GM18861 (cell line): ENCODE data around the gene SLC1A3.

ENCODE experiments used
- ATAC-seq: cut with Tn5 transposase; IDR thresholded peaks from one replicate; pipeline ENCODE4 v1.9.1; 2021; ENCODE audit not compliant: unreplicated experiment

The SLC1A3 gene

DNA sequence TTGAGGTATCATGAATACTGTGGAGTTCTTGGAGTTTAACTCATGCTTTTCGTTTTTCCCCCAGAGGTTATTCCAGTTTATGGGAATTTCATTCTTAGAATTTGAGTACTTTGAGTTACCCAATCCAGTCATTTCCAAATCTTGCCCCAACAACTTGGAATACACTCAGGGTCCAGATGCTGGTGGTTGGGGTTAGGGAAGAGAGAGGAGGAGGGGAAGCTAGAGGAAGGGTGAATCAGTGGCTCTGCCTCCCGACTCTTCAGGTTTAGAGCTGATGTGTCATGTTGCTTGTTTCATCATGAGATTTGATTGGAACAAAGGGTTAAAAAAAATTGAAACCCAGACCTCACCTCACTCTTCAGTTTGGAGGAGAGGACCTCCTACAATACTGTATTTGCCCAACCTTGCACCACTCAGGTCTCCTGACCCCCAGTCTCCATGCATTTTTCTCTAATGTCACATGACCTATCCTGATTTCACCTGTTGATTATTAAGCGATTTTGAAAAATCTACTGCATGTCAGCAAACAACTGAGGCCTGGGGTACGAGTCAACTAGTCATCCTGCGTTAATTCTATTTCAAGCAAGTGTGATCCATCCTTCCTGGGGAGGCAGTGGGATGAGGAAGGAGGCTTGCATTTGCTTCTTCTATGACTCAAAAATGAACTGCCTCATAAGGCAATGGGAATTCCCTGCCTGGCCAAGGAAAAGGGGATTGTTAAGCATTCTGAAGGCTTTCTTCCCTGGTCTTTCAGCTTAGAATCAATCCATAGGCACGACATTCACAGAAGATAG, 6.2 kb upstream of the SLC1A3 start:
- ATAC-seq: no peak

DNA sequence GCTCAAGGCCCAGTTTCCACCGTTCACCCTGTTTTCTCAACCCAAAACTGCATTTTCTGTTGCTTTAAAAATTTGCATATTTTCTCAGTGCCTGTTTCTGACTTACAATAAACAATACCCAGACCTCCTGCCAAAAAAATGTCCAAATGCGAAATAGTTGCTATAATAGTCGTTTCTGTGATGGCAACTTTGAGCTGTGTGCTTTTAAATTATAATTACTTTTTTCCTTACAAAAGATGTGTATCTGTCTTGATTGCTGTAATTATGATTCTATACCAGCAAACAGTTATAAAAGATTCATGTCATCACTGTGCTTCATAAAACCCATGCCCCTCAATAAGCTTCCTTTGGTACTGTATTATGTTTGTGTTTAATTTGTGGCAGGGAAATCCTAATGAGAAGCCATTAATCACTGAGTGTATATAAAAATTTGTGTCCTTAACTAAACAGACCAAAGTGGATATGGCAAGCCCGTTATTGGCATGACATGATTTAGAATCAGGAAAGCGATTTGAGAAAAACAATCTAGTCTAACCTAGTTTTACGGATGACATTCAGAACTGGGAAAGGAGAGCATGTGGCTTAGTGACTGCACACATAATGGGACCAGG, 5.4 kb upstream of the SLC1A3 start:
- ATAC-seq: no peak

DNA sequence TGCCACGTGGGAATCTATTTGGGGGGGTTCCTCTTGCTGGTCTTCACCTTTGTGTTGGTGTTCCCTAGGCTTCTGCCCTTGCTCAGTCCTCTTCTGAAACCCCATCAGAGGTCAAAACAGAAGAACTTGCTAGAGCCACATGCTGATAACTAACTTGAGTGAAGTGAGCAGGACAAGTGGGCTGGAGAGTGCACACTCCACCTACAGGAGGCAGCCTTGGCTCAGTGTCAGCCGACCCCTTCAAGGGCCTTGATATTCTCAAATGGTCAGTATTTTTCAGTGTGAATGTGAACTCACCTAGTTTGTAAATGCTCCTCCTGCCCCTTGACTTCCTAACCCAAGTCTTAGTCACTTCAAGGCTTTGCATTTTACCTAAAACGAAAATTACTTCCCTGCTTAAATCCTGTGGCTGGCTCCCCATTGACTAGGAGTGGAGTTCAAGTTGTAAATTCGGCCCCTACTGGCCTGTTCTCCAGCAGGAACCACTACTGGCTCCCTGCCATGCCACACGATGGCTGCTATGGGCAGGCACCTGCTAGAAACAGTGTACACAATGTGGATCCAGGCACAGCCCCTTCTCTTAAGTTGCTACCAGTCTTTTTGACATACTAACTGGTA, 3.6 kb upstream of the SLC1A3 start:
- no peak for ATAC-seq

DNA sequence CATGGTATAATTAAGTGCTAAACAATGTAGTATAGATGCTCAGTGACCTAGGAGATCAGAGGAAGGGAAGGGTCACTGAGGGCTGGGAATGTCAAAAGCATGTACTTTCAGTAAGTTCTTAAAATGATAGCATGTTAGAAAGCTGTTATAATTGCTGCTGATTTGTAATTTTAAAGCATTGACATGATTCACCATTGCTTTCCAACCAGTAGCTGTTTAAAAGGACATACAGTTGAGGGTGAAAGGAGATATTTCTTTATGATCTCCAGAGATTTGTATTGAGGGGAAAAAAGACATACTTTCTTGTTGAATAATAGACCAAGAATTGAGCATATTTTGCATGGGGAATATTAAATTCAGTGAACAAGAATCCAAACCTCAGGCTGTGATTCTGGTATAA, 1.2 kb upstream of the SLC1A3 start:
- no peak for ATAC-seq

DNA sequence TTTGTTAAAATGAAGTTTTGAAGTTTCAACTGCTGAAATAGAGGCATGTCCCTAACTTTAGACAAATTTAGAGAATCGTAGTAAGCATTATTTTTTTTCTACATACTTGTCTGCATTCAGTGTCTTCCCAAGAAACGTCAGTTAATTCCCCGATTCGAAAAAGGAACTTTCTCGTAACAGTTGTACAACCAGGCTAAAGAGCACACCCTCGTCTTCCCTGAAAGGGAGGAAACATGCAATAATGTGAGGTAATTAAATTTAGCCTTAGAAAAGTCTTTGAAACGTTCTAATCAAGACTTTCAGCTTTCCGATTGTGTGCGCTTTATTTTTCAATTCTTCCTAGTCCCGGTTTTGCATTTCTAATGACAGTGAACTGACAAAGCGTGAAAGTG, 374 bp upstream of the SLC1A3 start:
- ATAC-seq: no peak

DNA sequence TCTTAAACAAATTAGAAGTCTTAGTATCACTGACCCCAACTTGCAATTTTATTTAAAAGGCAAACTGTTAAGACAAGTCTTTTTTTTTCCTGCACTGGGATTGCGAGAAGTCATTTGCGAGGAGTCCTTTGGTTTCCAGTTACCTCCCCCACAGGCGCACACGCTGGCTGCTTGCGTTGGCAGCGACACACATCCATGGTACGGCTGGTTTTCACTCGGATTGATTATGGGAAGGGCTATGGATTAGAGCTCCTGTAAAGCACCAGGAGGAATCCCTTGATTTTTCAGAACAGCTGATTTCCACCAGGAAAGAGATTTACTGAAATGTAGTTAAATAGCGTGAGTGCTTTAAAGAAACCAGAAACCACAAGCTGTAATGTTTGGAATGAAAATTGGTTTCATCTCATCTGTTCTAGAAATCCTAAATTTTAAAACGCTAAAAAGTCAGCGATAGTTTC, 737 bp downstream of the SLC1A3 start:
- ATAC-seq: no peak

DNA sequence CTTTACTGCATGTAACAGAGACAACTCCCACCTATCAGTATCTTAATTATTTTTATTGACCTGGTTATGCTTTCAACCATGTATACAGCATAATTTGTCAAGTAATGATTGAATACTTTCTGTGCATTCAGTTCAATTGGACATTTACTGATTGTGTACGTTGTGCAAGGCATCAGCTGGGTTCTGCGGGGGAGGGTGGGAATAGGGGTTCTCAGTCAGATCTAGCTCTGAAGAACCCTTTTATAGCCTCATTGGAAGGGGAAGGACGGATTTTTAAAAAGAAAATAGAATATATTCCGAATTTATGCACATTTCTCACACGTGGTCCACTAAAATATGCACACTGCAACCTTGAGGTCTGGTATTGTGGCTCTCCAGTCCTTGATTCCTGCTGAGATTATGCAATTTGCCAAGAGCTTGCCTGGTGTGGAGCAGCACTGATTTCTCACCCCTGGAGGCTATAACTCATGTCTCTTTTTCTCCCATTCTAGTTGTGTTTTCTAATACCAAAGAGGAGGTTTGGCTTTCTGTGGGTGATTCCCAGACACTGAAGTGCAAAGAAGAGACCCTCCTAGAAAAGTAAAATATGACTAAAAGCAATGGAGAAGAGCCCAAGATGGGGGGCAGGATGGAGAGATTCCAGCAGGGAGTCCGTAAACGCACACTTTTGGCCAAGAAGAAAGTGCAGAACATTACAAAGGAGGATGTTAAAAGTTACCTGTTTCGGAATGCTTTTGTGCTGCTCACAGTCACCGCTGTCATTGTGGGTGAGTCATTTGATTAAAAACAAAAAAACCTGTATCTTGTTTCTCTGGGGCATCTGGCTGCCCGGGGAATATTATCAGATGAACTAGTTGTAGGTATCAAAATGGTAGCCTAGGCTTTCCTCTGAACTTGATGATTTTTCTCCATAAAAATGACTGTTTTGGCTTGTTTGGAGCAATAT, 1.7 kb downstream of the SLC1A3 start:
- ATAC-seq: no peak

DNA sequence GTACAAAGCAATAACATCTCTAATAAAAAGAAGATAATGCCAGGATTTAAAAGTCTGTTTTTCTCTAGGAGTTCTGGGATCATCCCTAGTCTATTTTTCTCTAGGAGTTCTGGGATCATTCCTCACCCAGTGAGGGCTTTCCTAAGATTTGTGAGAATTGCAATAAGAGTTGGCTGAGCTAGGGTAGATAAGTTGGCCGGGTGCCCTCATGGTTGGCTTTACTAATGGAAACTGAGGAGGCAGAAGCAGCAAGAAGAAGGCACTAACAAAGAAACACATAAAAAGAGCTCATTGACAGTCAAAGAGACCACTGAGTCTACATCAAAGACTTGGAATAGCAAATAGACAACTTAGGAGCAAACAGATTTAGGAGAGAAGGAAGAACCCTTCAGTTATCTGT, 4.2 kb downstream of the SLC1A3 start:
- ATAC-seq: no peak

DNA sequence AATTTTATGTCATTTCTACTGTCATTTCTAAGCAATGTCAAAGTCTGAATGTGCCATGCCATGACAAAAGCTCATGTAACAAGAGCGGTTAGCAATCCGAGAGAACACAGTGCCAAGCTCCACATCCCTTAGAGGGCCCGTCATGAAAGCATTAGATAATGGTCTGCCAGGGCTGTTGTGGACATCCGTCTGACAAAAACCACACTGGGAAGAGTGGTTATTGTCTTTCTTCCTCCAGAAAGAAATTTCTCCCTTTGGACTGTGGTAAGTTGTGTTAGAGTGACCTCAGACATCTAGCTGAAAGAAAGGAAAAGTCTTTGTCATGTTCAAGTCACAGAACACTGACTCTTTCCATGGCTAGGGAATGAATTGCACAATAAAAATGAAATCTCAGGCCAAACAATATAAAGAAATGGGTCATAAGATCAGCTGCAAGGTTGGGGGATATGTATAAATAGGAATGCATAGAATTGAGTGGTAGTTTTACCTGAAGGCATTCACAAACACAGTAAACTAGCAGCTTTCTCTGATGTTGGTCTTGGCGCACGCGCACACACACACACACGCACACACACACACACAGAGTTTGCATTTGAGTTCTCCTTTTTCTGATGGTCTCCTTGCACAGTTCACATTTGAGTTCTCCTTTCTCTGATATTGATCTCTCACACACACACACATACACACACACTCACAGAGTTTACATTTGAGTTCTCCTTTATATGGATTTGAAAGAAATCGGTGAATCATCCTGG, 5.3 kb downstream of the SLC1A3 start:
- no peak for ATAC-seq

DNA sequence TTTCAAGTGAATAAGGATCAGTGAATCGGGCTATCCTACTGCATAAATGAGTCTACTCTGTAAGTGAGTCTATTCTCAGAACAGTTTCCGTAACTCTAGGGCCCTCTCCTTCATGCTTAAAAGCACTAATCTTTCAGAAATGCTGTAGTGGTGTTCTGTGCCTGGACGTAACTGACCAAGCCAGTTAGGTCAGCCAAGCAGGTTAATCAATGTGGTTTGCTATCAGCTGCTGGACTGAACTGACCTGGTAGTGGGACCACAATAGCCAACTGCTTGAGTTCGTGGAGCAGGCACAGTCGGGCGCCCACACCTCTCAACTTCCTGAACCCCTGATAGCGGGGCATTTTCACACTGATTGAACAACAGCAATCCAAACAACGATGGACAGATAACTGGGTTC, 6.8 kb downstream of the SLC1A3 start:
- no peak for ATAC-seq

DNA sequence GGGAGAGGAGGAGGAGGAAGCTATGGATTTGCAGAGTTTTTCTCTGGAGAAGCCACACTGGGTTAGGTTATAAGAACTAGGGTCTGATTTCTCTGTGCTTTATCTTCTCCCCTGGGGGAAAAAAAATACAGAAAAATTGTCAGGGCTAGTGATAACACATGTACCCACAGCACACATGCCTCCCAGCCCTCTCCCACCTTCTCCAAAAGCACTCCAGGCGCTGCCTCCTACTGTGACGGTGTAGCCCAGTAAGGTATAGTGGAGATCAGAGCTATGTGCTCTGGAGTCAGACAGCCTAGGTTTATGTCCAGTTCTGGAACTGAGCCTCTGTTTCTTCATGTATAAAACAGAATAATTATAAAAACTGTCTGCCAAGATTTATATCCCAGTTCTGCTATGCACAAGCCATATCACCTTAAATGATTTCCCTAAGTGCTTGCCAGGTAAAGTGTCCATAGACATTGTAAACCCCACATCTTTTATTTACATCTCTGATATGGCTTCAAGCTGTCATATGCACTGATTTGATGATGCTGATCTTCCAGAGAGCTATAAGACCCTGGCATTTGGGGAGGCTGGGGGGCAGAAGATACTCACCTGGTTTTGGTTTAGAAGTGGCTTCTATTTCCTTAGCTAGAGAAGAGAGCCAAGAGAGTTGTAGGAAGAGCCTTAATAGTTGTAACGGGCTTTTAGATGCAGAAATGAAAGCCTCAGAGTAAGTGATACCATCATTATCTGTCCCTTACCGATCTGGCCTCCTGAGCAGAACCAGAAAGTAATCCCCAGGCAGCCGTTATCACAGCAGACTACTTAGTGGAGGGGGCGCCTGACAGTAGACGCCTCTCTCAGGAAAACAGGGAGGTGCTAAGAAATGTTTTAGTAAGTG, 7.6 kb downstream of the SLC1A3 start:
- no peak for ATAC-seq

DNA sequence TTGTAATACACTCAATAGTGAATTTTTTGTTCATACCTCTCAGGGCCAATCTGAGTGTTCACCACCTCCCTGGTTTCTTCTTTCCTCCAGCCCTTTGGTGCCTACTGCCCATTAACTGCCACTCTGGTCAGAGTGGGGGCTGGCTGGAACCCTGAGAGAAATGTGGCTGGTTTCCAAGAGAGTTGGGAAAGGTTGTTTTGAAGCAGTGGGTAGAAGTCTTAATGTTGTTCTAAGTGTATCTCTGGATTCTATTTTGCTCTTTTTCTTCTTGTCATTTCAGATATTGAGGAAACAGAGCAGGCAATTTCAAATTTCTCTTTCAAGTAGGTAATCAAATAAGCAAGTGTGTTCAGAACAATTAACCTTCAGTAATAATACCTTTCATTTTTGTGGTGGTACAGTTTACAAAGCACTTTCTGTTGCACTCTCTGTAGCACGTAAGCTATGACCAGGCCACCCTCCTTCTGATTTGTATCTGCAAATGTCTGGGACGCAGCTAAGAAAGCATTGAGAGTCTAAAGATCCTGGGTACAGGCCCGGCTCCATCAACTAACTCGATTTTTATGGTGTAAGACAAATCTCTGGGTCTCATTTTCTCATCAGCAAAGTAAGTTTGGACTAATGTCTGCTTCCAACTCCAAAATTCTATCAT, 8.4 kb downstream of the SLC1A3 start:
- no peak for ATAC-seq

DNA sequence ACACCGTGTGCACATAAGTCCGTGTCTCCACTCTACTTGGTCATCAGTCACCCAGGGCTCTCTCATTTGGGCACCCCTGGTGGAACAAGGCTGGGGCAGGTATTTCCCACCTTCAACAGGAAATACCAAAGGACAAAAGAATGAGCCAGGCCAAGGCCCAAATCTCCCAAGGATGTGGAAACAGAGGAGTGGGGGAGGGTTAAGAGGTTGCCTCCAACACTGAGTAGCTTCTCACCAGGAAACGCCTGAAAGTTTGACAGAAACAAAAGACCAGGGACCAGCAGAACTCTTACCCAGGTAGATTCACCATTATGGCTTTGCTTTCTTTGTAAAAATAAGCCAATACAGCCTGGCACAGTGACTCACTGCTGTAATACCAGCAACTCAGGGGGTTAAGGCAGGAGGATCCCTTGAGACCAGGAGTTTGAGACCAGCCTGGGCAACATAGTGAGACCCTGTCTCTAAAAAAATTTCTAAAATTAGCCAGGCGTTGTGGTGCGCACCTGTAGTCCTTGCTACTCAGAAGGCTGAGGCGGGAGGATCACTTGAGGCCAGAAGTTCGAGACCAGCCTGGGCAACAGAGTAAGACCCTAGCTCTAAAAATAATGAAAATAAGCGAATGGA, 12.7 kb downstream of the SLC1A3 start:
- ATAC-seq: no peak

DNA sequence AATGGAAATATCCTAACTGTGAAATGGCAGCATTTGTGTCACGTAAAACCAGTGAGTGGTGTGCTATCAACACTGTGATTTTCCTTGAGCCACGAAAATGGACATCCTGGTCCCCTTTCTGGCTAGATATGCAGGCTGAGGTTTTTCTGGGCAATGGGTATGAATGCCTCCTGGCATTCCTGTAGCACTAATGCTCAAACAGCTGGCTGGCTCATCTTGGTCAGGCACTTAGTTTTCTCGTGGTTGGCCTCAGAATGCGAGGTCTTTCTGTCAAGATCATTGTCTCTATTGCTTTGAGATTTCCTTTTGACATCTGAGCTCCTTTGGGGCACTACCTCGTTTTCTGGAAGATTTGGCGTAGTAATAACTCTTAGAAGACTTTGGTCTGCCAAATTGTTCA, 15.6 kb downstream of the SLC1A3 start:
- ATAC-seq: no peak

DNA sequence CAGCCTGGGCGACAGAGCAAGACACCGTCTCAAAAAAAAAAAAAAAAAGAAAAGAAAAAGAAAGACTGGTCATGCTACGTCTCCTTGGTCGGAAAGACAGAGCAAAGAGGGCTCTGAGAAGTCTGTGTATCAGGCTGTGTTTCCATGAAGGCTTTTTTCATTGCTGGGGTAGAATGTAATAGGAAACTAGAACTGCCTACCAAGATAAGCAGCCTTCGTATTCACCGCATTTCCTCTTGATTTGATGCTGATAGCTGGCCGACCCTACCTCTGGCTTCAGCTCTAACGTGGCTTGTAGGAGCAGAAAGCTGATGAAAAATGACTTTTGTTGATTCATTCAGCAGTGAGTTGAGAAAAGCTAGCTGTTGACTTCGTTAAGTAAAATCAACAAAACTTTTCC, 17.4 kb downstream of the SLC1A3 start:
- no peak for ATAC-seq

DNA sequence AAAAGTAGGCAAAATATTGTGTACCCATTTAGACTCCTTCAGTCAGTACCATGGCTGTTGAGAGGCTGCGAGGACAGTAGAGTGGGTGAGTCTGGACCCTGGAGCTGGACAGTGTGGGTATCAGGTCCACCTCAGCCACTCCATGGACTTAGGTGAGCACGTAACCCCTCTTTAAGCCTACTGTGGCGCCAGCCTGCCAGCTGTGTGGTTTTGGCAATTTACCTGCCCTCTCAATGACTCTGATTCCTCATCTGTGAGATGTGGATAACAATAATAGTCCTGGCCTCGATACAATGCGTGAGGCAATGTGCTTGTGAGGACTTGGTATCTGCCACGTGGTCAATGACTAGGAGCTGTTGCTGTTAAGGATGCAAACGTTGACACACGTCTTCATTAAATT, 17.9 kb downstream of the SLC1A3 start:
- no peak for ATAC-seq

DNA sequence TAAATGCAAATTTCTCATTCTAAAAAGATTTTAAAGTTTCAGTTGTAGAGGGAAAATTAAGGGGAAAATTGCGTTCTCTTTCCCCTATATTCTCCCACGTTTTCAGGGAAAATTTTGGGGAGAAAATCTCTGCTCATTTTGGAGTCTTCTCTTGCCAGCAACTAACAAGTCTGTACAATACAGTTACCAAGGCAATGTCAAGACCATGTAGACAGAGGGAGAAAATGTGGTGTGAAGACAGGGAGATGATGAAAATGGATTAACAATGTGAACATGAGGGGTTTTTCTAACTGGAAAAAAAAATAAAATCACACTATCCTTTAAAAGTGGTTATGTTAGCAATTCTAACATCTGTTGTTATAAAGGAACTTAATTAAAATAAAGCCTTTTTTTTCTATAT, 22.3 kb downstream of the SLC1A3 start:
- ATAC-seq: no peak

DNA sequence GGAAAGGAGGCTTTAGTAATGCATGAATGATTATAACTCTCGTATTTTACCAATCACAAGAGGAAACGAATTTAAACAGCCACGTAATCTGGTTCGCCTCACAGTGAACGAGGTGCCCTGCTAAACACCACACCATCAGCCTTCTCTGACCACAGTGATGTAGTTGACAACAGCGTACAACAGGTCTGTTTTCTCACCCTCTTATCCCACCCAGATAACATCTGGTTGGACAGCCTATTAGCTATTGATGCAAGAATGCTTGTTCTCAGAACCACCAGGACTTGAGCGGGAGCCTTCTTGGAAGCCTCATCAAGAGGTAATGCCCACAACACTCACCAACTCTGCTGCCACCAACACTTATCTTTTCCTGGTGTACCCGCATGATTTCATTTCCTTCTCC, 23.3 kb downstream of the SLC1A3 start:
- ATAC-seq: no peak
